ENCODE data around the gene TBCCD1. TPM values are rescaled to one million over a fixed set of nuclear protein-coding genes. Genes with fewer than 3 reads are reported as not detected.
"Not testable (repeated sequence)": the region's sequence is repeated elsewhere in the genome, so short reads cannot be mapped to it uniquely, and the experiment has no call there.

Gene TBCCD1
- total and polyA plus RNA-seq, 2 experiments from 2014 or later = 13.1 to 14.9 TPM

DNA sequence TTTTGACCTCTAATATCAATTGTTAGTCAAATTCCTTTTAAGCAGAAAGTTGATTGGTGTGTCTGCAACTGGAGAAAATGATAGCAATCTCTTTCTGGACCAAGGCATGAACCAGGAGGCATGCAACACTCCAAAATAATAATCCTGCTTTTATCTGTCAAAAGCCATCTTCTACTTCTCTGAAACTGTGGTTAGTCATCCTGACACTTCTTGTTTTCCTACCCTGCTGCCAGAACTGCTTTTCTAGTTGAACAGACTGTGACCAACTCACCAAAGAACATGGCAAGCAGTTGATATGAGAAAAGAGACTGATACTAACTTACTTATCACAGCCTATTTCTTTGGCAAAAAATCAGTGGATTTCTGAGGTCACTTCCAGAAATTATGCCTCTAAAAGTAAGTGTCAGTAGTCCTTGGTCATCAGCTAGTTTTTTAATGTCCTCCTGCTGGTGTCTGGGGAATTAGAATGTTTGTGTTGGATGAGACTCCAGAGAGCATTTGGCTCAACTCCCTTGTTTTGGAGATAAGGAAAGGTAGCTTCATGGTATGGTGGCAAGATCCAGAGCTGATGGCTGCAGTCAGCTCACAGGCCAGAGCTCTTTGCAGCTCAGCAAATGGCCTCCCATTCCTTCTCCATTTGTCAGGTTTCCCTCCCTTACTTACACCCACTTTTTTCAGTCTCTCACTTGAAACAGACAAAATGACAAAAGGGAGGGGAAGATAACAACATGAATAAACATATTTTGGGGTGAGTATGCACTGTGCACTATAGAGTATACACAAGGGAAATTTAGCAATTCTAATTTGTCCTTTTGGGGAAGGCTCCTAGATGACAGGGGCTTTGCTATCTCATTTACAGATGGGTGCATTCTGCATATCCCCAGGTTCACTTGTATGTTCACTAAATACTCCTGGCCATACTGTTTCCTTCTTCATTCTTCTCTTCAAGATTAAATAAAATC lies 30.0 kb downstream of the TBCCD1 start:
- Histone ChIP-seq H2AFZ (no peak overlapping the region), H3K4me1 (ENCODE audit: insufficient read depth) (no peaks in the 10 kb centered on the region), H3K79me2 (no peaks in the 10 kb centered on the region), H3K9me2 (replicated peaks; ENCODE audit: insufficient read depth) (no peaks in the 10 kb centered on the region), H3K27me3 (no peaks in the 10 kb centered on the region), H3K9me3 (ENCODE audit: low read depth) (no peaks in the 10 kb centered on the region), H4K20me1 (ENCODE audit: insufficient read depth, poor library complexity, severe bottlenecking) (no peaks in the 10 kb centered on the region), H3K4me3 (no peak overlapping the region), H3K4me2 (no peak overlapping the region), H3K27ac (no peak overlapping the region), H3K36me3 (replicated peaks; ENCODE audit: insufficient read depth, low read depth) (no peaks in the 10 kb centered on the region)
- DNase-seq (ENCODE audit: low spot score) = no peak
- TF ChIP-seq EZH2 (IDR thresholded peaks at IDR 0.05; ENCODE audit: borderline replicate concordance) (no peak), EZH2phosphoT487 (IDR thresholded peaks at IDR 0.05; ENCODE audit: low read depth, severe bottlenecking, unreplicated experiment) (no peak)
- TF ChIP-seq, protein P1, sequence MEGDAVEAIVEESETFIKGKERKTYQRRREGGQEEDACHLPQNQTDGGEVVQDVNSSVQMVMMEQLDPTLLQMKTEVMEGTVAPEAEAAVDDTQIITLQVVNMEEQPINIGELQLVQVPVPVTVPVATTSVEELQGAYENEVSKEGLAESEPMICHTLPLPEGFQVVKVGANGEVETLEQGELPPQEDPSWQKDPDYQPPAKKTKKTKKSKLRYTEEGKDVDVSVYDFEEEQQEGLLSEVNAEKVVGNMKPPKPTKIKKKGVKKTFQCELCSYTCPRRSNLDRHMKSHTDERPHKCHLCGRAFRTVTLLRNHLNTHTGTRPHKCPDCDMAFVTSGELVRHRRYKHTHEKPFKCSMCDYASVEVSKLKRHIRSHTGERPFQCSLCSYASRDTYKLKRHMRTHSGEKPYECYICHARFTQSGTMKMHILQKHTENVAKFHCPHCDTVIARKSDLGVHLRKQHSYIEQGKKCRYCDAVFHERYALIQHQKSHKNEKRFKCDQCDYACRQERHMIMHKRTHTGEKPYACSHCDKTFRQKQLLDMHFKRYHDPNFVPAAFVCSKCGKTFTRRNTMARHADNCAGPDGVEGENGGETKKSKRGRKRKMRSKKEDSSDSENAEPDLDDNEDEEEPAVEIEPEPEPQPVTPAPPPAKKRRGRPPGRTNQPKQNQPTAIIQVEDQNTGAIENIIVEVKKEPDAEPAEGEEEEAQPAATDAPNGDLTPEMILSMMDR (IDR thresholded peaks at IDR 0.05; ENCODE audit: poor library complexity) = no peak

DNA sequence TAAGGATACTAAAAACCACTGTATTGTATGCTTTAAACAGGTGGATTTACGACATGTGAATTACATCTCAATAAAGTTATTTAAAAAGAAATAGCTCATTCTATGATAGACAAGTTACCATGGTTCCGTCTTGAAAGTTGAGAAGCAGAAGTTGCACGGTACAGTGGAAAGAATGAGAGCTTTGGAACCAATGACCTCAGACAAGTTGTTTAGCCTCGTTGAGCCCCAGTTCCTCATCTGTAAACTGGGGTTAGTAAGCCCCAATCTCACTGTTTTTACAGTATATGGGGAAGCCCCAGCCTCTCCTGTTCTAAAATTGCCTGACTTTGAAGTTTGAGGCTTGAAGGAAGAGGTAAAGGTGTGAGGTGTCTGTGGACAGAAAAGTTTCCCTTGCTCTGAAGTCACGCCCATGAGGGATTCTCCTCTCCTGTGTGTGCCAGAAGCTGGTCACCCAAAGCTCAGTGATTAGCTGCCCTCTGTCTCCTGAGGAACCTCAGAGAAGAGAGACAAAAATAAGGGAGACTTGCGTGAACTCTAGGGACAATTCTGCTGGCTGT lies 32.9 kb downstream of the TBCCD1 start:
- TF ChIP-seq EZH2phosphoT487 (IDR thresholded peaks at IDR 0.05; ENCODE audit: low read depth, severe bottlenecking, unreplicated experiment) = no peak
- no peak for TF ChIP-seq EZH2 (IDR thresholded peaks at IDR 0.05; ENCODE audit: borderline replicate concordance)
- TF ChIP-seq, protein P1 (IDR thresholded peaks at IDR 0.05; ENCODE audit: poor library complexity) = no peak
- Histone ChIP-seq H3K9me3 (ENCODE audit: low read depth) (no peaks in the 10 kb centered on the region), H3K79me2 (no peaks in the 10 kb centered on the region), H3K4me2 (no peak overlapping the region), H3K4me3 (no peak overlapping the region), H3K9me2 (replicated peaks; ENCODE audit: insufficient read depth) (no peaks in the 10 kb centered on the region), H4K20me1 (ENCODE audit: insufficient read depth, poor library complexity, severe bottlenecking) (no peaks in the 10 kb centered on the region), H3K36me3 (replicated peaks; ENCODE audit: insufficient read depth, low read depth) (no peaks in the 10 kb centered on the region), H3K4me1 (ENCODE audit: insufficient read depth) (no peaks in the 10 kb centered on the region), H2AFZ (no peak overlapping the region), H3K27ac (no peak overlapping the region), H3K27me3 (no peaks in the 10 kb centered on the region)
- DNase-seq (ENCODE audit: low spot score) = no peak
- WGBS (ENCODE audit: low lambda C conversion rate, missing lambda C conversion rate) = 92% methylated on average over 6 of the region's 6 CpGs

GRCh38 chr3:186532598-186533072 lies 34.5 kb downstream of the TBCCD1 start:
- H3K27me3 ChIP-seq = no peaks in the 10 kb centered on the region
- no peaks in the 10 kb centered on the region for H3K9me3 ChIP-seq (ENCODE audit: low read depth)
- TF ChIP-seq, protein P1 (IDR thresholded peaks at IDR 0.05; ENCODE audit: poor library complexity) = no peak
- no peak for TF ChIP-seq EZH2 (IDR thresholded peaks at IDR 0.05; ENCODE audit: borderline replicate concordance)
- no peak for TF ChIP-seq EZH2phosphoT487 (IDR thresholded peaks at IDR 0.05; ENCODE audit: low read depth, severe bottlenecking, unreplicated experiment)
- WGBS (ENCODE audit: low lambda C conversion rate, missing lambda C conversion rate) = 27% methylated on average over 1 of the region's 1 CpG
- H3K36me3 ChIP-seq (replicated peaks; ENCODE audit: insufficient read depth, low read depth) = no peaks in the 10 kb centered on the region
- H2AFZ ChIP-seq = no peak overlapping the region
- H3K9me2 ChIP-seq (replicated peaks; ENCODE audit: insufficient read depth) = no peaks in the 10 kb centered on the region
- no peak overlapping the region for H3K27ac ChIP-seq
- no peak overlapping the region for H3K4me3 ChIP-seq
- no peaks in the 10 kb centered on the region for H3K4me1 ChIP-seq (ENCODE audit: insufficient read depth)
- H3K4me2 ChIP-seq = no peak overlapping the region
- H4K20me1 ChIP-seq (ENCODE audit: insufficient read depth, poor library complexity, severe bottlenecking) = no peaks in the 10 kb centered on the region
- H3K79me2 ChIP-seq = no peaks in the 10 kb centered on the region
- DNase-seq (ENCODE audit: low spot score) = no peak

- H3K4me1 ChIP-seq (ENCODE audit: insufficient read depth); H3K27ac ChIP-seq; H3K36me3 ChIP-seq (replicated peaks; ENCODE audit: insufficient read depth, low read depth); DNase-seq (ENCODE audit: low spot score); H3K27me3 ChIP-seq; H3K9me2 ChIP-seq (replicated peaks; ENCODE audit: insufficient read depth); H3K4me2 ChIP-seq; H3K4me3 ChIP-seq; H4K20me1 ChIP-seq (ENCODE audit: insufficient read depth, poor library complexity, severe bottlenecking); H3K79me2 ChIP-seq; H2AFZ ChIP-seq; H3K9me3 ChIP-seq (ENCODE audit: low read depth): not testable (repeated sequence)
- 95% methylated on average over 3 of the region's 3 CpGs for WGBS (ENCODE audit: low lambda C conversion rate, missing lambda C conversion rate)
Measured at GRCh38 chr3:186531694-186532093, 35.4 kb downstream of the TBCCD1 start.
